Mammary epithelial cell (primary cell): ENCODE measurements around the gene SLC11A1.

Experiments used
- CTCF ChIP-seq, 2 donors: IDR thresholded peaks in 1 of 2; conservative IDR thresholded peaks in 1 of 2; 2 replicates each; pipeline ENCODE4 v1.5.1; 2011 to 2012; ENCODE audit warnings: inconsistent platforms in 2 of 2, low read length in 2 of 2, mild to moderate bottlenecking in 2 of 2, control low read depth in 1 of 2, low read depth in 1 of 2; ENCODE audit not compliant: insufficient read depth in 1 of 2; ENCODE audit errors: extremely low read depth in 1 of 2
- EZH2 ChIP-seq: IDR thresholded peaks from 2 replicates; pipeline ENCODE4 v1.6.1; 2012; ENCODE audit warnings: low read length, inconsistent platforms, borderline replicate concordance

GRCh38 chr2:218387369-218388194 lies 5.5 kb downstream of the SLC11A1 start:
- TF ChIP-seq EZH2: no peak
- TF ChIP-seq CTCF (conservative IDR thresholded peaks at IDR 0.05 in 1 of 2, IDR thresholded peaks at IDR 0.05 in 1 of 2; ENCODE audit: extremely low read depth in 1 of 2, insufficient read depth in 1 of 2, low read depth in 1 of 2, low read length in 2 of 2): no peak
